ENCODE measurements around the gene ACTN1. TPM values are rescaled to one million over a fixed set of nuclear protein-coding genes. Genes with fewer than 3 reads are reported as not detected.
A peak's percentile ranks its signal among the peaks of the same experiment; 100 is the strongest.
"Not testable (repeated sequence)": the region's sequence is repeated elsewhere in the genome, so short reads cannot be mapped to it uniquely, and the experiment has no call there.

The ACTN1 gene
- total and polyA plus RNA-seq, 2 experiments from 2014 or later, result 121 to 280 TPM

GRCh38 chr14:69022093-69022492 lies 43.0 kb upstream of the ACTN1 start:
- H3F3A ChIP-seq (replicated peaks; ENCODE audit: low read depth); H3K36me3 ChIP-seq (ENCODE audit: insufficient read depth); H3K9me2 ChIP-seq (ENCODE audit: insufficient read depth); H3K4me2 ChIP-seq; H3K79me2 ChIP-seq (replicated peaks; ENCODE audit: insufficient read depth); H3K27ac Mint-ChIP-seq; DNase-seq (ENCODE audit: low spot score); H3K4me3 Mint-ChIP-seq; H3K27me3 ChIP-seq (ENCODE audit: insufficient read depth); H3K27ac ChIP-seq (ENCODE audit: low read depth); H4K20me1 ChIP-seq (replicated peaks; ENCODE audit: insufficient read depth); ATAC-seq; H3K9me3 Mint-ChIP-seq; H3K36me3 Mint-ChIP-seq (ENCODE audit: low read depth); H3K27me3 Mint-ChIP-seq (ENCODE audit: insufficient read depth, low read depth, poor library complexity); H3K4me3 ChIP-seq: not testable (repeated sequence)
- Histone ChIP-seq H2AFZ (0 out of 2 replicates have a peak overlapping the region, but pooled peaks have one; percentile 3), H3K4me1 (ENCODE audit: insufficient read depth) (peaks cover 10% of the 10 kb centered on the region; the same call in 1 of the 2 replicates)
- H3K4me1 Mint-ChIP-seq, result peaks cover 12% of the 10 kb centered on the region

DNA sequence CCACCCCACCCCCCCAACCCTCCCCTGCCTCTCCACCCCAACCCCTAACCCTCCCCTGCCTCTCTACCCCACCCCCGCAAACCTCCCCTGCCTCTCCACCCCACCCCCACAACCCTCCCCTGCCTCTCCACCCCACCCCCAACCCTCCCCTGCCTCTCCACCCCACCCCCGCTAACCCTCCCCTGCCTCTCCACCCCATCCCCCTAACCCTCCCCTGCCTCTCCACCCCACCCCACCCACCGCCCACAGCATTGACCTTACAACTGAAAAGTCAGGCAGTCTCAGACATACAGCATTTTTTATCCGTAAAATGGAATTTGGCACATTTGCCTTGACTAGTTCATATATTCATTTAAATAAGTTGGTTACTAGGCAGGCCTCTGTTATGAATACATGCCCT lies 38.6 kb upstream of the ACTN1 start:
- Histone ChIP-seq H3K79me2 (replicated peaks; ENCODE audit: insufficient read depth) (no peaks in the 10 kb centered on the region), H3K36me3 (ENCODE audit: insufficient read depth) (no peaks in the 10 kb centered on the region), H3K27ac (ENCODE audit: low read depth) (no peak overlapping the region), H3F3A (replicated peaks; ENCODE audit: low read depth) (0 out of 2 replicates have a peak, but pooled peaks cover 4% of the 10 kb centered on the region), H2AFZ (no peak overlapping the region), H3K9me2 (ENCODE audit: insufficient read depth) (no peaks in the 10 kb centered on the region), H4K20me1 (replicated peaks; ENCODE audit: insufficient read depth) (no peaks in the 10 kb centered on the region), H3K4me2 (peak overlapping the region; percentile 44; the same call in 1 of the 2 replicates), H3K4me3 (no peak overlapping the region), H3K27me3 (ENCODE audit: insufficient read depth) (no peaks in the 10 kb centered on the region), H3K4me1 (ENCODE audit: insufficient read depth) (peaks cover 33% of the 10 kb centered on the region)
- Mint-ChIP-seq H3K36me3 (ENCODE audit: low read depth) (no peaks in the 10 kb centered on the region), H3K27ac (no peak overlapping the region), H3K9me3 (no peaks in the 10 kb centered on the region), H3K4me1 (peaks cover 35% of the 10 kb centered on the region), H3K27me3 (ENCODE audit: insufficient read depth, low read depth, poor library complexity) (peaks cover 4% of the 10 kb centered on the region), H3K4me3 (no peak overlapping the region)
- DNase-seq (ENCODE audit: low spot score) (peak; percentile 34), ATAC-seq (no peak)
- no peak for TF ChIP-seq POLR2AphosphoS5 (IDR thresholded peaks at IDR 0.05; ENCODE audit: low read depth)
- TF ChIP-seq, protein P1, sequence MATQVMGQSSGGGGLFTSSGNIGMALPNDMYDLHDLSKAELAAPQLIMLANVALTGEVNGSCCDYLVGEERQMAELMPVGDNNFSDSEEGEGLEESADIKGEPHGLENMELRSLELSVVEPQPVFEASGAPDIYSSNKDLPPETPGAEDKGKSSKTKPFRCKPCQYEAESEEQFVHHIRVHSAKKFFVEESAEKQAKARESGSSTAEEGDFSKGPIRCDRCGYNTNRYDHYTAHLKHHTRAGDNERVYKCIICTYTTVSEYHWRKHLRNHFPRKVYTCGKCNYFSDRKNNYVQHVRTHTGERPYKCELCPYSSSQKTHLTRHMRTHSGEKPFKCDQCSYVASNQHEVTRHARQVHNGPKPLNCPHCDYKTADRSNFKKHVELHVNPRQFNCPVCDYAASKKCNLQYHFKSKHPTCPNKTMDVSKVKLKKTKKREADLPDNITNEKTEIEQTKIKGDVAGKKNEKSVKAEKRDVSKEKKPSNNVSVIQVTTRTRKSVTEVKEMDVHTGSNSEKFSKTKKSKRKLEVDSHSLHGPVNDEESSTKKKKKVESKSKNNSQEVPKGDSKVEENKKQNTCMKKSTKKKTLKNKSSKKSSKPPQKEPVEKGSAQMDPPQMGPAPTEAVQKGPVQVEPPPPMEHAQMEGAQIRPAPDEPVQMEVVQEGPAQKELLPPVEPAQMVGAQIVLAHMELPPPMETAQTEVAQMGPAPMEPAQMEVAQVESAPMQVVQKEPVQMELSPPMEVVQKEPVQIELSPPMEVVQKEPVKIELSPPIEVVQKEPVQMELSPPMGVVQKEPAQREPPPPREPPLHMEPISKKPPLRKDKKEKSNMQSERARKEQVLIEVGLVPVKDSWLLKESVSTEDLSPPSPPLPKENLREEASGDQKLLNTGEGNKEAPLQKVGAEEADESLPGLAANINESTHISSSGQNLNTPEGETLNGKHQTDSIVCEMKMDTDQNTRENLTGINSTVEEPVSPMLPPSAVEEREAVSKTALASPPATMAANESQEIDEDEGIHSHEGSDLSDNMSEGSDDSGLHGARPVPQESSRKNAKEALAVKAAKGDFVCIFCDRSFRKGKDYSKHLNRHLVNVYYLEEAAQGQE (IDR thresholded peaks at IDR 0.05; ENCODE audit: unreplicated experiment), result no peak
- TF ChIP-seq, protein P2, sequence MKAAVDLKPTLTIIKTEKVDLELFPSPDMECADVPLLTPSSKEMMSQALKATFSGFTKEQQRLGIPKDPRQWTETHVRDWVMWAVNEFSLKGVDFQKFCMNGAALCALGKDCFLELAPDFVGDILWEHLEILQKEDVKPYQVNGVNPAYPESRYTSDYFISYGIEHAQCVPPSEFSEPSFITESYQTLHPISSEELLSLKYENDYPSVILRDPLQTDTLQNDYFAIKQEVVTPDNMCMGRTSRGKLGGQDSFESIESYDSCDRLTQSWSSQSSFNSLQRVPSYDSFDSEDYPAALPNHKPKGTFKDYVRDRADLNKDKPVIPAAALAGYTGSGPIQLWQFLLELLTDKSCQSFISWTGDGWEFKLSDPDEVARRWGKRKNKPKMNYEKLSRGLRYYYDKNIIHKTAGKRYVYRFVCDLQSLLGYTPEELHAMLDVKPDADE (IDR thresholded peaks at IDR 0.05), result no peak
- TF ChIP-seq EZH2 (IDR thresholded peaks at IDR 0.05; ENCODE audit: low read depth, unreplicated experiment), result no peak
- TF ChIP-seq, protein P3, sequence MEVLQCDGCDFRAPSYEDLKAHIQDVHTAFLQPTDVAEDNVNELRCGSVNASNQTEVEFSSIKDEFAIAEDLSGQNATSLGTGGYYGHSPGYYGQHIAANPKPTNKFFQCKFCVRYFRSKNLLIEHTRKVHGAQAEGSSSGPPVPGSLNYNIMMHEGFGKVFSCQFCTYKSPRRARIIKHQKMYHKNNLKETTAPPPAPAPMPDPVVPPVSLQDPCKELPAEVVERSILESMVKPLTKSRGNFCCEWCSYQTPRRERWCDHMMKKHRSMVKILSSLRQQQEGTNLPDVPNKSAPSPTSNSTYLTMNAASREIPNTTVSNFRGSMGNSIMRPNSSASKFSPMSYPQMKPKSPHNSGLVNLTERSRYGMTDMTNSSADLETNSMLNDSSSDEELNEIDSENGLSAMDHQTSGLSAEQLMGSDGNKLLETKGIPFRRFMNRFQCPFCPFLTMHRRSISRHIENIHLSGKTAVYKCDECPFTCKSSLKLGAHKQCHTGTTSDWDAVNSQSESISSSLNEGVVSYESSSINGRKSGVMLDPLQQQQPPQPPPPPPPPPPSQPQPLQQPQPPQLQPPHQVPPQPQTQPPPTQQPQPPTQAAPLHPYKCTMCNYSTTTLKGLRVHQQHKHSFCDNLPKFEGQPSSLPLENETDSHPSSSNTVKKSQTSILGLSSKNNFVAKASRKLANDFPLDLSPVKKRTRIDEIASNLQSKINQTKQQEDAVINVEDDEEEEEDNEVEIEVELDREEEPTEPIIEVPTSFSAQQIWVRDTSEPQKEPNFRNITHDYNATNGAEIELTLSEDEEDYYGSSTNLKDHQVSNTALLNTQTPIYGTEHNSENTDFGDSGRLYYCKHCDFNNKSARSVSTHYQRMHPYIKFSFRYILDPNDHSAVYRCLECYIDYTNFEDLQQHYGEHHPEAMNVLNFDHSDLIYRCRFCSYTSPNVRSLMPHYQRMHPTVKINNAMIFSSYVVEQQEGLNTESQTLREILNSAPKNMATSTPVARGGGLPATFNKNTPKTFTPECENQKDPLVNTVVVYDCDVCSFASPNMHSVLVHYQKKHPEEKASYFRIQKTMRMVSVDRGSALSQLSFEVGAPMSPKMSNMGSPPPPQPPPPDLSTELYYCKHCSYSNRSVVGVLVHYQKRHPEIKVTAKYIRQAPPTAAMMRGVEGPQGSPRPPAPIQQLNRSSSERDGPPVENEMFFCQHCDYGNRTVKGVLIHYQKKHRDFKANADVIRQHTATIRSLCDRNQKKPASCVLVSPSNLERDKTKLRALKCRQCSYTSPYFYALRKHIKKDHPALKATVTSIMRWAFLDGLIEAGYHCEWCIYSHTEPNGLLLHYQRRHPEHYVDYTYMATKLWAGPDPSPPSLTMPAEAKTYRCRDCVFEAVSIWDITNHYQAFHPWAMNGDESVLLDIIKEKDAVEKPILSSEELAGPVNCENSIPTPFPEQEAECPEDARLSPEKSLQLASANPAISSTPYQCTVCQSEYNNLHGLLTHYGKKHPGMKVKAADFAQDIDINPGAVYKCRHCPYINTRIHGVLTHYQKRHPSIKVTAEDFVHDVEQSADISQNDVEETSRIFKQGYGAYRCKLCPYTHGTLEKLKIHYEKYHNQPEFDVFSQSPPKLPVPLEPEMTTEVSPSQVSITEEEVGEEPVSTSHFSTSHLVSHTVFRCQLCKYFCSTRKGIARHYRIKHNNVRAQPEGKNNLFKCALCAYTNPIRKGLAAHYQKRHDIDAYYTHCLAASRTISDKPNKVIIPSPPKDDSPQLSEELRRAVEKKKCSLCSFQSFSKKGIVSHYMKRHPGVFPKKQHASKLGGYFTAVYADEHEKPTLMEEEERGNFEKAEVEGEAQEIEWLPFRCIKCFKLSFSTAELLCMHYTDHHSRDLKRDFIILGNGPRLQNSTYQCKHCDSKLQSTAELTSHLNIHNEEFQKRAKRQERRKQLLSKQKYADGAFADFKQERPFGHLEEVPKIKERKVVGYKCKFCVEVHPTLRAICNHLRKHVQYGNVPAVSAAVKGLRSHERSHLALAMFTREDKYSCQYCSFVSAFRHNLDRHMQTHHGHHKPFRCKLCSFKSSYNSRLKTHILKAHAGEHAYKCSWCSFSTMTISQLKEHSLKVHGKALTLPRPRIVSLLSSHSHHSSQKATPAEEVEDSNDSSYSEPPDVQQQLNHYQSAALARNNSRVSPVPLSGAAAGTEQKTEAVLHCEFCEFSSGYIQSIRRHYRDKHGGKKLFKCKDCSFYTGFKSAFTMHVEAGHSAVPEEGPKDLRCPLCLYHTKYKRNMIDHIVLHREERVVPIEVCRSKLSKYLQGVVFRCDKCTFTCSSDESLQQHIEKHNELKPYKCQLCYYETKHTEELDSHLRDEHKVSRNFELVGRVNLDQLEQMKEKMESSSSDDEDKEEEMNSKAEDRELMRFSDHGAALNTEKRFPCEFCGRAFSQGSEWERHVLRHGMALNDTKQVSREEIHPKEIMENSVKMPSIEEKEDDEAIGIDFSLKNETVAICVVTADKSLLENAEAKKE (CRISPR knock-in tag; IDR thresholded peaks at IDR 0.05), result no peak
